ENCODE results near the gene SPATA32.
A peak's percentile ranks its signal among the peaks of the same experiment; 100 is the strongest.

GRCh38 chr17:45235416-45236281 is 26.2 kb downstream of the SPATA32 start:
- TF ChIP-seq CTCF (IDR thresholded peaks at IDR 0.05) (peak in 1 of 3 donors; percentile 30), POLR2A (IDR thresholded peaks at IDR 0.05) (no peak), EP300 (IDR thresholded peaks at IDR 0.05) (no peak)

Data from ovary (tissue), 3 donors.